Neural crest cell (in vitro differentiated cells): ENCODE results near the gene SLC19A1. TPM values are rescaled to one million over a fixed set of nuclear protein-coding genes. Genes with fewer than 3 reads are reported as not detected.
"Not testable (repeated sequence)": the region's sequence is repeated elsewhere in the genome, so short reads cannot be mapped to it uniquely, and the experiment has no call there.

Source experiments
- DNase-seq: peaks from one replicate; pipeline ENCODE4 v3.0.0; 2021; ENCODE audit warnings: low read depth, mixed read lengths, low spot score
- H3K27ac Mint-ChIP-seq: one replicate; pipeline ENCODE4 v1.8.0; 2021; ENCODE audit warnings: mild to moderate bottlenecking, mixed read lengths; ENCODE audit not compliant: unreplicated experiment
- H3K27me3 Mint-ChIP-seq: 2 replicates; pipeline ENCODE4 v1.8.0; 2021; ENCODE audit warnings: low read depth, mild to moderate bottlenecking, mixed read lengths
- H3K36me3 Mint-ChIP-seq: 2 replicates; pipeline ENCODE4 v1.8.0; 2021; ENCODE audit warnings: low read depth, mild to moderate bottlenecking, mixed read lengths
- H3K4me1 Mint-ChIP-seq: 2 replicates; pipeline ENCODE4 v1.8.0; 2021; ENCODE audit warnings: mixed read lengths
- H3K4me3 Mint-ChIP-seq: one replicate; pipeline ENCODE4 v1.8.0; 2021; ENCODE audit warnings: mild to moderate bottlenecking, mixed read lengths
- H3K9me3 Mint-ChIP-seq: 2 replicates; pipeline ENCODE4 v1.8.0; 2021; ENCODE audit warnings: mixed read lengths
- total RNA-seq: library from RNA; stranded (reverse); gene quantifications from 2 replicates; pipeline ENCODE4 v1.2.1, GENCODE V29; 2021
- TF ChIP-seq, protein P1 (sequence below): fragments of 200-600 bp; sonication (generic); conservative IDR thresholded peaks from 2 replicates; pipeline ENCODE4 v1.5.0; 2021; ENCODE audit warnings: antibody characterized with exemption, mild to moderate bottlenecking

The SLC19A1 gene
- total RNA-seq, 1 donor from 2014 or later = 35.1 TPM

- TF ChIP-seq, protein P1, sequence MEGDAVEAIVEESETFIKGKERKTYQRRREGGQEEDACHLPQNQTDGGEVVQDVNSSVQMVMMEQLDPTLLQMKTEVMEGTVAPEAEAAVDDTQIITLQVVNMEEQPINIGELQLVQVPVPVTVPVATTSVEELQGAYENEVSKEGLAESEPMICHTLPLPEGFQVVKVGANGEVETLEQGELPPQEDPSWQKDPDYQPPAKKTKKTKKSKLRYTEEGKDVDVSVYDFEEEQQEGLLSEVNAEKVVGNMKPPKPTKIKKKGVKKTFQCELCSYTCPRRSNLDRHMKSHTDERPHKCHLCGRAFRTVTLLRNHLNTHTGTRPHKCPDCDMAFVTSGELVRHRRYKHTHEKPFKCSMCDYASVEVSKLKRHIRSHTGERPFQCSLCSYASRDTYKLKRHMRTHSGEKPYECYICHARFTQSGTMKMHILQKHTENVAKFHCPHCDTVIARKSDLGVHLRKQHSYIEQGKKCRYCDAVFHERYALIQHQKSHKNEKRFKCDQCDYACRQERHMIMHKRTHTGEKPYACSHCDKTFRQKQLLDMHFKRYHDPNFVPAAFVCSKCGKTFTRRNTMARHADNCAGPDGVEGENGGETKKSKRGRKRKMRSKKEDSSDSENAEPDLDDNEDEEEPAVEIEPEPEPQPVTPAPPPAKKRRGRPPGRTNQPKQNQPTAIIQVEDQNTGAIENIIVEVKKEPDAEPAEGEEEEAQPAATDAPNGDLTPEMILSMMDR = no peak
- Mint-ChIP-seq H3K36me3 (no peaks in the 10 kb centered on the region), H3K27ac (no peak overlapping the region), H3K4me1 (peaks cover 28% of the 10 kb centered on the region), H3K4me3 (no peak overlapping the region), H3K27me3 (peaks cover 7% of the 10 kb centered on the region), H3K9me3 (no peaks in the 10 kb centered on the region)
- no peak for DNase-seq
Observed at GRCh38 chr21:45572231-45572630, 30.0 kb upstream of the SLC19A1 start.

DNA sequence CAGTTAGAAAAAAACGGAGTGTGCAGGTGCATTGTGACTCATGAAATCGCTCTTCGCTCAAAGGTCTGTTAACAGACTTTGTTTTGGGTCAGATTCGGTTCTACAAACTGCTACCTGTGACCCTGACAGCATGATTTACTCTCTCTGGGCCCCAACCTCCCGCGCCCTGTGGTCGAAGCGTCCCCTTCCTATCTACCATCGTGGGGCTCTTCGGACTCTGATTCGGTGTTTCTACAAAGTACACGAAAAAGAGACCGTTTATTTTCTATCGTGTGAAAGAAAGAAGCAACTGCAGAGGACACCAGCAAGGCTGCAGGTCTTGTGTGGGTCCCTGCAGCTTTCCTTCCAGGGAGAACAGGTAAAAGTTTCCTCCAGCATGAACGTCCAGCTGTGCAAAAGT lies 29.4 kb upstream of the SLC19A1 start:
- Mint-ChIP-seq H3K9me3 (no peaks in the 10 kb centered on the region), H3K27me3 (peaks cover 11% of the 10 kb centered on the region), H3K27ac (no peak overlapping the region), H3K4me3 (no peak overlapping the region), H3K4me1 (peaks cover 28% of the 10 kb centered on the region), H3K36me3 (no peaks in the 10 kb centered on the region)
- DNase-seq = no peak
- TF ChIP-seq, protein P1 = no peak

- H3K4me1 Mint-ChIP-seq = peaks cover 23% of the 10 kb centered on the region
- H3K9me3 Mint-ChIP-seq = no peaks in the 10 kb centered on the region
- H3K27ac Mint-ChIP-seq = no peak overlapping the region
- peaks cover 11% of the 10 kb centered on the region for H3K27me3 Mint-ChIP-seq
- TF ChIP-seq, protein P1 = no peak
- DNase-seq = no peak
- H3K4me3 Mint-ChIP-seq = no peak overlapping the region
- no peaks in the 10 kb centered on the region for H3K36me3 Mint-ChIP-seq
Observed at GRCh38 chr21:45570826-45571601, 28.8 kb upstream of the SLC19A1 start.

- TF ChIP-seq, protein P1 = no peak
- H3K36me3 Mint-ChIP-seq = no peaks in the 10 kb centered on the region
- H3K9me3 Mint-ChIP-seq = no peaks in the 10 kb centered on the region
- DNase-seq = no peak
- no peak overlapping the region for H3K27ac Mint-ChIP-seq
- H3K27me3 Mint-ChIP-seq = peaks cover 14% of the 10 kb centered on the region
- H3K4me1 Mint-ChIP-seq = peaks cover 23% of the 10 kb centered on the region
- no peak overlapping the region for H3K4me3 Mint-ChIP-seq
Observed at GRCh38 chr21:45570071-45570470, 27.8 kb upstream of the SLC19A1 start.

DNA sequence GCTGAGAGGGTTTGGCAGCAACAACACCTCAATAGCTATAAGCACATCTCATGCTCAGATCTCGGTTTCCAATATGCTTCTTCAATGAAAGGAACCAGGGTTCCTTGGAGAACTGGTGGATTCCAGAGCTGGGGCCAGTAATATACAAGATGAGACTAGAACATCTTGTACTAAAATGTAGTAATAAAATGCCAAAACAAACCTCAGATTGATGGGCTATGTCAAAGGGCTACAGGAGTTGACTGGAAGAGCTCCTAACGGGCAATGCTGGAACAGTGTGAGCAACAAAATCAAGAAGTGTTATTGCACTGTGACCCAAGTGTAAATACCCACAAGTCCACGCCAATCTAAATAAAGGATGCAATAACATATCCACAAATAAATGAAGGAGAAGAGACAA lies 26.1 kb upstream of the SLC19A1 start:
- TF ChIP-seq, protein P1 = no peak
- H3K4me3 Mint-ChIP-seq = no peak overlapping the region

DNA sequence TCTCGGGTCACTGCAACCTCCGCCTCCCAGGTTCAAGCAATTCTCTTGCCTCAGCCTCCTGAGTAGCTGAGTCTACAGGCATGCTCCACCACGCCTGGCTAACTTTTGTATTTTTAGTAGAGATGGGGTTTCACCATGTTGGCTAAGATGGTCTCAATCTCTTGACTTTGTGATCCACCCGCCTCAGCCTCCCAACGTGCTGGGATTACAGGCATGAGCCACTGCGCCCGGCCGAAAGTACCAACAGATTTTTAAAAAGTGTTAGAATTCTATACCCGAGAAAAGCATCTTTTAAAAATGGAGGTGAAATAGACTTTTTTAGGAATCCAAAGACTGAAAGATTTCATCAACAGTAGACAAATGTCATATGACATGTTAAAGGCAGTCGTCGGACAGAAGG lies 21.9 kb upstream of the SLC19A1 start:
- not testable (repeated sequence) for DNase-seq

More for the DNA sequence above, 26.1 kb upstream of the SLC19A1 start:
- Mint-ChIP-seq H3K27ac (no peak overlapping the region), H3K9me3 (no peaks in the 10 kb centered on the region), H3K4me1 (peaks cover 12% of the 10 kb centered on the region), H3K36me3 (no peaks in the 10 kb centered on the region), H3K27me3 (peaks cover 24% of the 10 kb centered on the region)
- DNase-seq = no peak

More for the DNA sequence above, 21.9 kb upstream of the SLC19A1 start:
- not testable (repeated sequence) for H3K27ac Mint-ChIP-seq, H3K4me1 Mint-ChIP-seq, H3K4me3 Mint-ChIP-seq, H3K36me3 Mint-ChIP-seq, H3K9me3 Mint-ChIP-seq
- H3K27me3 Mint-ChIP-seq = peaks cover 35% of the 10 kb centered on the region
